Keratinocyte (primary cell): ENCODE measurements around the gene GOLGA2. TPM values are rescaled to one million over a fixed set of nuclear protein-coding genes. Genes with fewer than 3 reads are reported as not detected.

ENCODE experiments used
- DNase-seq: peaks from one replicate; pipeline ENCODE4 v3.0.0-alpha.2; 2011; ENCODE audit warnings: low read depth, missing footprints, low spot score
- FAIRE-seq: peaks from 2 replicates; lab custom pipeline; 2011; peaks lifted over from hg19 to GRCh38; lab: Jason Lieb, UNC
- H2AFZ ChIP-seq: 2 replicates; pipeline ENCODE4 v1.6.0; 2012; ENCODE audit warnings: low read length, control low read depth, inconsistent platforms; ENCODE audit not compliant: control insufficient read depth
- H3K27ac ChIP-seq: 2 replicates; pipeline ENCODE4 v1.5.1; 2011; ENCODE audit warnings: low read length; ENCODE audit not compliant: control insufficient read depth, insufficient read depth
- H3K27me3 ChIP-seq: 3 replicates; pipeline ENCODE4 v1.6.0; 2011; ENCODE audit warnings: low read length; ENCODE audit not compliant: control insufficient read depth, insufficient read depth; ENCODE audit errors: extremely low read depth
- H3K36me3 ChIP-seq, 2 experiments: 2 replicates in 1 of 2; 3 replicates in 1 of 2; pipeline ENCODE4 v1.5.1; 2011; ENCODE audit warnings: low read length in 2 of 2, mild to moderate bottlenecking in 1 of 2; ENCODE audit not compliant: control insufficient read depth in 2 of 2, insufficient read depth in 2 of 2; ENCODE audit errors: extremely low read depth in 1 of 2
- H3K4me1 ChIP-seq: 3 replicates; pipeline ENCODE4 v1.5.1; 2011; ENCODE audit warnings: low read length; ENCODE audit not compliant: control insufficient read depth, insufficient read depth; ENCODE audit errors: extremely low read depth
- H3K4me2 ChIP-seq: 3 replicates; pipeline ENCODE4 v1.6.0; 2011; ENCODE audit warnings: low read depth, low read length; ENCODE audit not compliant: control insufficient read depth, insufficient read depth; ENCODE audit errors: extremely low read depth
- H3K4me3 ChIP-seq, 3 experiments: fragments of 200-600 bp in 1 of 3; sonication (generic) in 1 of 3; 2 replicates in 2 of 3; 3 replicates in 1 of 3; pipeline ENCODE4 v1.5.1; 2011 to 2016; ENCODE audit warnings: low read length in 3 of 3, mild to moderate bottlenecking in 3 of 3, control low read depth in 2 of 3, inconsistent platforms in 1 of 3, low read depth in 1 of 3, mixed read lengths in 1 of 3, mixed run types in 1 of 3, moderate library complexity in 1 of 3; ENCODE audit not compliant: control insufficient read depth in 2 of 3, insufficient read depth in 2 of 3; ENCODE audit errors: extremely low read depth in 1 of 3
- H3K79me2 ChIP-seq: 2 replicates; pipeline ENCODE4 v1.6.0; 2012; ENCODE audit warnings: low read length; ENCODE audit not compliant: control insufficient read depth, insufficient read depth
- H3K9ac ChIP-seq: 3 replicates; pipeline ENCODE4 v1.6.0; 2011; ENCODE audit warnings: low read length; ENCODE audit not compliant: control insufficient read depth, insufficient read depth; ENCODE audit errors: extremely low read depth
- H3K9me1 ChIP-seq: 3 replicates; pipeline ENCODE4 v1.6.0; 2011; ENCODE audit warnings: low read length; ENCODE audit not compliant: control insufficient read depth, insufficient read depth; ENCODE audit errors: extremely low read depth
- H3K9me3 ChIP-seq: 2 replicates; pipeline ENCODE4 v1.5.1; 2012; ENCODE audit warnings: low read depth, low read length; ENCODE audit not compliant: control insufficient read depth
- H4K20me1 ChIP-seq: 3 replicates; pipeline ENCODE4 v1.6.0; 2011; ENCODE audit warnings: low read length; ENCODE audit not compliant: control insufficient read depth, insufficient read depth; ENCODE audit errors: extremely low read depth
- EZH2 ChIP-seq: IDR thresholded peaks from one replicate; pipeline ENCODE4 v1.6.1; 2012; ENCODE audit warnings: inconsistent platforms, mild to moderate bottlenecking, low read length, moderate library complexity
- dilution Hi-C: fragments of 300-500 bp; cut with MboI; formaldehyde crosslinking; loops from one replicate; pipeline ENCODE4 v1.7.0; 2020; ENCODE audit warnings: low sequenced_read_pairs; ENCODE audit not compliant: extremely low pct_ligation_motif_present
- polyA plus RNA-seq, 5 experiments: library from polyadenylated mRNA; depleted of rRNA in 3 of 5; stranded (reverse) in 3 of 5; stranded (forward) in 1 of 5; unstranded in 1 of 5; fragments of >200 nt; gene quantifications; 1 replicate in 1 of 5; 2 replicates in 3 of 5; 3 replicates in 1 of 5; pipeline versions ENCODE4 v1.2.1 to v1.2.3, GENCODE V29; 2011 to 2012; ENCODE audit warnings: missing spikeins in 2 of 5, low read depth in 1 of 5, low replicate concordance in 1 of 5
- TF ChIP-seq, protein P1 (sequence below), 3 experiments: IDR thresholded peaks in 1 of 3; conservative IDR thresholded peaks in 1 of 3; optimal IDR thresholded peaks in 1 of 3; 2 replicates in 2 of 3; 3 replicates in 1 of 3; pipeline versions ENCODE3 to v1.5.1; 2011; ENCODE audit warnings: low read length in 3 of 3, mild to moderate bottlenecking in 3 of 3, moderate library complexity in 2 of 3, control low read depth in 1 of 3, inconsistent platforms in 1 of 3; ENCODE audit not compliant: insufficient read depth in 2 of 3; ENCODE audit errors: extremely low read depth in 1 of 3

GOLGA2 gene
- polyA plus RNA-seq, 1 donor (not counting 4 experiments of a cell fraction or from before 2014, with no cell fraction given), result 41.6 TPM

GRCh38 chr9:128265348-128265847 is 10.4 kb downstream of the GOLGA2 start:
- Histone ChIP-seq H2AFZ (no peak overlapping the region), H3K4me2 (no peak overlapping the region), H3K9me1 (peaks cover 2% of the 10 kb centered on the region), H3K4me3 (no peak overlapping the region), H3K4me1 (no peaks in the 10 kb centered on the region), H3K27me3 (no peaks in the 10 kb centered on the region), H4K20me1 (peaks cover 5% of the 10 kb centered on the region), H3K36me3 (peaks cover 31 to 42% of the 10 kb centered on the region in 2 experiments), H3K27ac (no peak overlapping the region), H3K79me2 (no peaks in the 10 kb centered on the region), H3K9ac (no peak overlapping the region), H3K9me3 (no peaks in the 10 kb centered on the region)
- DNase-seq (no peak), FAIRE-seq (no peak)
- dilution Hi-C loops, result no loop called here
- TF ChIP-seq, protein P1, sequence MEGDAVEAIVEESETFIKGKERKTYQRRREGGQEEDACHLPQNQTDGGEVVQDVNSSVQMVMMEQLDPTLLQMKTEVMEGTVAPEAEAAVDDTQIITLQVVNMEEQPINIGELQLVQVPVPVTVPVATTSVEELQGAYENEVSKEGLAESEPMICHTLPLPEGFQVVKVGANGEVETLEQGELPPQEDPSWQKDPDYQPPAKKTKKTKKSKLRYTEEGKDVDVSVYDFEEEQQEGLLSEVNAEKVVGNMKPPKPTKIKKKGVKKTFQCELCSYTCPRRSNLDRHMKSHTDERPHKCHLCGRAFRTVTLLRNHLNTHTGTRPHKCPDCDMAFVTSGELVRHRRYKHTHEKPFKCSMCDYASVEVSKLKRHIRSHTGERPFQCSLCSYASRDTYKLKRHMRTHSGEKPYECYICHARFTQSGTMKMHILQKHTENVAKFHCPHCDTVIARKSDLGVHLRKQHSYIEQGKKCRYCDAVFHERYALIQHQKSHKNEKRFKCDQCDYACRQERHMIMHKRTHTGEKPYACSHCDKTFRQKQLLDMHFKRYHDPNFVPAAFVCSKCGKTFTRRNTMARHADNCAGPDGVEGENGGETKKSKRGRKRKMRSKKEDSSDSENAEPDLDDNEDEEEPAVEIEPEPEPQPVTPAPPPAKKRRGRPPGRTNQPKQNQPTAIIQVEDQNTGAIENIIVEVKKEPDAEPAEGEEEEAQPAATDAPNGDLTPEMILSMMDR (optimal IDR thresholded peaks at IDR 0.05 in 1 of 3, IDR thresholded peaks at IDR 0.05 in 1 of 3, conservative IDR thresholded peaks at IDR 0.05 in 1 of 3; ENCODE audit: extremely low read depth in 1 of 3, insufficient read depth in 2 of 3, low read length in 3 of 3), result no peak
- TF ChIP-seq EZH2, result no peak

DNA sequence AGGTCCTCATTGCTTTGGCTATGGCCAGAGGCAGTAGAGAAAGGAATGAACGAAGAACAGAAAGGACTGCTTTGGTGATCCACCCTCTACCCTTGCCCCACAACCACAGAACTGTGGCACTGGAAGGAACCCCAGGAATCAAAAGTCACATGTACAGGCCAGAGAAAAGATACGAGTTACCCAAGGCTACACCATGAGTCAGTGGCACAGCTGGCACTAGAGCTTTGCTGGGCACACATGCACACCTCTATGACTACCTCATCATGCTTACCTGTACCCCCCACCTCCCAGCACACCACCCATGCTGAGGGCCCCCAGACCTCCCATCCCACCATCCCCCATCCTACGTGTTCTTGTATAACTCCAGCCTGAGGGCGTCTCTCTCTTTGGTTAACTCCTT is 13.1 kb downstream of the GOLGA2 start:
- FAIRE-seq (no peak), DNase-seq (no peak)
- Histone ChIP-seq H3K27ac (no peak overlapping the region), H3K9ac (no peak overlapping the region), H3K9me3 (no peaks in the 10 kb centered on the region), H3K4me2 (no peak overlapping the region), H2AFZ (no peak overlapping the region), H4K20me1 (peaks cover 5% of the 10 kb centered on the region), H3K79me2 (no peaks in the 10 kb centered on the region), H3K4me3 (no peak overlapping the region), H3K27me3 (no peaks in the 10 kb centered on the region), H3K36me3 (peaks cover 20 to 41% of the 10 kb centered on the region in 2 experiments), H3K4me1 (no peaks in the 10 kb centered on the region), H3K9me1 (no peaks in the 10 kb centered on the region)
- TF ChIP-seq, protein P1 (optimal IDR thresholded peaks at IDR 0.05 in 1 of 3, IDR thresholded peaks at IDR 0.05 in 1 of 3, conservative IDR thresholded peaks at IDR 0.05 in 1 of 3; ENCODE audit: extremely low read depth in 1 of 3, insufficient read depth in 2 of 3, low read length in 3 of 3), result no peak
- no peak for TF ChIP-seq EZH2
- dilution Hi-C loops, result no loop called here
